ENCODE data around the gene GNAL. TPM values are rescaled to one million over a fixed set of nuclear protein-coding genes. Genes with fewer than 3 reads are reported as not detected.
A peak's percentile ranks its signal among the peaks of the same experiment; 100 is the strongest.

The GNAL gene
- total and polyA plus RNA-seq, 4 donors = 0.15 to 0.92 (median 0.72) TPM

DNA sequence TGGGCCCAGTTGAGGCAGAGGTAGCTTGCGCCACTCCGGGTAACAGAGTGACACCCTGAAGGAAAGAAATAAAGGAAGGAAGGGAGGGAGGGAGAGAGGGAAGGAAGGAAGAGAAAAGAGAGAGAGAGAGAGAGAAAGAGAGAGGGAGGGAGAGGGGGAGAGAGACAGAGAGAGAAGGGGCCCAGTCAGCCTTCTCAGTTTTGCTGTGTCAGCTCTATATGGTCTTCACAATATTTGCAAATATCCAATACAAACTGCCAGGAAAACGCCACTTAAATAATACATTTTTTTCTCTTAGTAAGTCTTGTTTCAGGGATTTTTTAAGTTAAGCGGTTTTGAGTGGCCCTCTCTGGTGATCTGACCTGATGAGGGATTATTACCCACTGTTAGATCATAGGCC is 156.6 kb downstream of the GNAL start:
- no peak for TF ChIP-seq FOXA2 (IDR thresholded peaks at IDR 0.05)
- no peak for TF ChIP-seq FOXA1 (IDR thresholded peaks at IDR 0.05)
- no peak for TF ChIP-seq RAD21 (IDR thresholded peaks at IDR 0.05)
- no peak for TF ChIP-seq HNF4A (conservative IDR thresholded peaks at IDR 0.05)
- TF ChIP-seq, protein P1, sequence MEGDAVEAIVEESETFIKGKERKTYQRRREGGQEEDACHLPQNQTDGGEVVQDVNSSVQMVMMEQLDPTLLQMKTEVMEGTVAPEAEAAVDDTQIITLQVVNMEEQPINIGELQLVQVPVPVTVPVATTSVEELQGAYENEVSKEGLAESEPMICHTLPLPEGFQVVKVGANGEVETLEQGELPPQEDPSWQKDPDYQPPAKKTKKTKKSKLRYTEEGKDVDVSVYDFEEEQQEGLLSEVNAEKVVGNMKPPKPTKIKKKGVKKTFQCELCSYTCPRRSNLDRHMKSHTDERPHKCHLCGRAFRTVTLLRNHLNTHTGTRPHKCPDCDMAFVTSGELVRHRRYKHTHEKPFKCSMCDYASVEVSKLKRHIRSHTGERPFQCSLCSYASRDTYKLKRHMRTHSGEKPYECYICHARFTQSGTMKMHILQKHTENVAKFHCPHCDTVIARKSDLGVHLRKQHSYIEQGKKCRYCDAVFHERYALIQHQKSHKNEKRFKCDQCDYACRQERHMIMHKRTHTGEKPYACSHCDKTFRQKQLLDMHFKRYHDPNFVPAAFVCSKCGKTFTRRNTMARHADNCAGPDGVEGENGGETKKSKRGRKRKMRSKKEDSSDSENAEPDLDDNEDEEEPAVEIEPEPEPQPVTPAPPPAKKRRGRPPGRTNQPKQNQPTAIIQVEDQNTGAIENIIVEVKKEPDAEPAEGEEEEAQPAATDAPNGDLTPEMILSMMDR (IDR thresholded peaks at IDR 0.05; ENCODE audit: low read depth, low read length, missing input control) = no peak
- TF ChIP-seq SP1 (IDR thresholded peaks at IDR 0.05) = no peak
- TF ChIP-seq JUND (IDR thresholded peaks at IDR 0.05) = no peak
- Histone ChIP-seq H3K27me3 (ENCODE audit: control insufficient read depth in 4 of 4, insufficient read depth in 4 of 4, low read length in 3 of 4) (no peaks in the 10 kb centered on the region), H3K4me1 (ENCODE audit: control insufficient read depth in 4 of 4, insufficient read depth in 4 of 4, low read length in 3 of 4) (peaks cover 0 to 11% (median 3%) of the 10 kb centered on the region in 4 donors), H3K36me3 (ENCODE audit: control insufficient read depth in 4 of 4, insufficient read depth in 3 of 4, low read depth in 1 of 4, low read length in 3 of 4) (no peaks in the 10 kb centered on the region), H3K4me3 (ENCODE audit: low read depth in 1 of 3, low read length in 3 of 3) (no peak overlapping the region), H3K9ac (ENCODE audit: low read depth in 1 of 2, low read length in 2 of 2) (no peak overlapping the region), H3K9me3 (ENCODE audit: control insufficient read depth in 4 of 4, low read length in 3 of 4) (no peaks in the 10 kb centered on the region), H3K27ac (ENCODE audit: low read depth in 1 of 2, low read length in 2 of 2) (no peak overlapping the region)
- 88% methylated on average over 4 of the region's 4 CpGs for WGBS
- DNase-seq (ENCODE audit: low spot score) = no peak

DNA sequence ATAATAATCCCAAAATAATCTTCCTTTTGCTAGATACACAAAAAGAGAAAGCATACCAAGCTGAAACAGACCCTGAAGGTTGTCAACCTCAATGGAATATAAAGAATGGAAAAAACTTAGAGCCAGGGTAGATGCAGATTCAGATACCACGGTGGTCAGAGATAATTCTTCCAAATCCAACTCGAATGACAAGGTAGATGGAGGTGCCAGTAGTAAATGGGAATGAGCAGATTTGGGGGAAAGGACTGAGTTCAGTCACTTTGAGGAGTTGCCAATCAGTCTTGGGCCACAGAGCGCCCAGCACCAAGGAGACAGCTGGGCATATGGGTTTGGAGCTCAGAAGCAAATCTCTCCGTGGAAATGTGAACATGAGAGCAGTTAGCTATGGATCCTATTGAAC is 158.7 kb downstream of the GNAL start:
- Histone ChIP-seq H3K9me3 (ENCODE audit: control insufficient read depth in 4 of 4, low read length in 3 of 4) (no peaks in the 10 kb centered on the region), H3K27me3 (ENCODE audit: control insufficient read depth in 4 of 4, insufficient read depth in 4 of 4, low read length in 3 of 4) (no peaks in the 10 kb centered on the region), H3K9ac (ENCODE audit: low read depth in 1 of 2, low read length in 2 of 2) (no peak overlapping the region), H3K36me3 (ENCODE audit: control insufficient read depth in 4 of 4, insufficient read depth in 3 of 4, low read depth in 1 of 4, low read length in 3 of 4) (no peaks in the 10 kb centered on the region), H3K27ac (ENCODE audit: low read depth in 1 of 2, low read length in 2 of 2) (no peak overlapping the region), H3K4me1 (ENCODE audit: control insufficient read depth in 4 of 4, insufficient read depth in 4 of 4, low read length in 3 of 4) (peaks cover 0 to 23% (median 11%) of the 10 kb centered on the region in 4 donors), H3K4me3 (ENCODE audit: low read depth in 1 of 3, low read length in 3 of 3) (no peak overlapping the region)
- TF ChIP-seq HNF4G (IDR thresholded peaks at IDR 0.05) (no peak), FOXA1 (IDR thresholded peaks at IDR 0.05) (no peak)
- DNase-seq (ENCODE audit: low spot score) = no peak
- WGBS = 78% methylated on average over 4 of the region's 4 CpGs

DNA sequence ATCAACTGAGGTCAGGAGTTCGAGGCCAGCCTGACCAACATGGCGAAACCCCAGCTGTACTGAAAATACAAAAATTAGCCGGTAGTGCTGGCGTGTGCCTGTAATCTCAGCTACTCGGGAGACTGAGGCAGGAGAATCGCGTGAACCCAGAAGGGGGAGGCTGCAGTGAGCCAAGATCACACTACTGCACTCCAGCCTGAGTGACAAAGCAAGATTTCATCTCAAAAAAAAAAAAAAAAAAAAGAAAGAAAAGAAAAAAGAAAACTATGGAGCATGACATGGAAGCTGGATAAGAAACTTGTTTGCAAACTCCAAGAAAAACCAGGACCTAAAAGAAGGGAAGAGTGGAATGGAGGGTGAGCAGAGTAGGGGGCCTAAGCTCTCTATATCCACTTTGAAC is 160.2 kb downstream of the GNAL start:
- Histone ChIP-seq H3K9ac (ENCODE audit: low read depth in 1 of 2, low read length in 2 of 2) (no peak overlapping the region), H3K27ac (ENCODE audit: low read depth in 1 of 2, low read length in 2 of 2) (peak overlapping the region; percentile 91 to 95), H3K4me1 (ENCODE audit: control insufficient read depth in 4 of 4, insufficient read depth in 4 of 4, low read length in 3 of 4) (peaks cover 0 to 32% (median 22%) of the 10 kb centered on the region in 4 donors), H3K9me3 (ENCODE audit: control insufficient read depth in 4 of 4, low read length in 3 of 4) (no peaks in the 10 kb centered on the region), H3K27me3 (ENCODE audit: control insufficient read depth in 4 of 4, insufficient read depth in 4 of 4, low read length in 3 of 4) (no peaks in the 10 kb centered on the region), H3K36me3 (ENCODE audit: control insufficient read depth in 4 of 4, insufficient read depth in 3 of 4, low read depth in 1 of 4, low read length in 3 of 4) (no peaks in the 10 kb centered on the region), H3K4me3 (ENCODE audit: low read depth in 1 of 3, low read length in 3 of 3) (no peak overlapping the region)
- TF ChIP-seq HNF4A (conservative IDR thresholded peaks at IDR 0.05) = no peak
- TF ChIP-seq, protein P2, sequence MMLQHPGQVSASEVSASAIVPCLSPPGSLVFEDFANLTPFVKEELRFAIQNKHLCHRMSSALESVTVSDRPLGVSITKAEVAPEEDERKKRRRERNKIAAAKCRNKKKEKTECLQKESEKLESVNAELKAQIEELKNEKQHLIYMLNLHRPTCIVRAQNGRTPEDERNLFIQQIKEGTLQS (IDR thresholded peaks at IDR 0.05) = no peak
- TF ChIP-seq RXRA (IDR thresholded peaks at IDR 0.05) = no peak
- no peak for TF ChIP-seq GABPA (IDR thresholded peaks at IDR 0.05 in 1 of 2, conservative IDR thresholded peaks at IDR 0.05 in 1 of 2)
- no peak for TF ChIP-seq TAF1 (conservative IDR thresholded peaks at IDR 0.05)
- TF ChIP-seq, protein P3, sequence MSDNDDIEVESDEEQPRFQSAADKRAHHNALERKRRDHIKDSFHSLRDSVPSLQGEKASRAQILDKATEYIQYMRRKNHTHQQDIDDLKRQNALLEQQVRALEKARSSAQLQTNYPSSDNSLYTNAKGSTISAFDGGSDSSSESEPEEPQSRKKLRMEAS (IDR thresholded peaks at IDR 0.05) = no peak
- no peak for TF ChIP-seq FOXA2 (IDR thresholded peaks at IDR 0.05)
- TF ChIP-seq RAD21 (IDR thresholded peaks at IDR 0.05) = no peak
- TF ChIP-seq HNF4G (IDR thresholded peaks at IDR 0.05) = no peak
- 96% methylated on average over 7 of the region's 7 CpGs for WGBS
- no peak for DNase-seq (ENCODE audit: low spot score)

Measured in liver (tissue), 9 donors.